Activated CD8-positive, alpha-beta memory T cell treated with anti-CD3 and anti-CD28 coated beads, Interleukin-2, amount 50 U/mL, for 48 hours (primary cell): ENCODE measurements around the gene EXOC4.
"Not testable (repeated sequence)": the region's sequence is repeated elsewhere in the genome, so short reads cannot be mapped to it uniquely, and the experiment has no call there.

ENCODE experiments used
- DNase-seq: peaks from one replicate; pipeline ENCODE4 v3.0.0-alpha.2; 2020

EXOC4 gene

GRCh38 chr7:134058980-134059379 lies 806.1 kb downstream of the EXOC4 start:
- DNase-seq = no peak

GRCh38 chr7:134059921-134060320 lies 807.0 kb downstream of the EXOC4 start:
- DNase-seq = no peak

- no peak for DNase-seq
These were observed 808.0 kb downstream of the EXOC4 start for GRCh38 chr7:134060874-134061273.

GRCh38 chr7:134062460-134062859 lies 809.6 kb downstream of the EXOC4 start:
- DNase-seq = no peak

GRCh38 chr7:134065415-134065814 lies 812.5 kb downstream of the EXOC4 start:
- no peak for DNase-seq

GRCh38 chr7:134067164-134067563 lies 814.3 kb downstream of the EXOC4 start:
- no peak for DNase-seq

- DNase-seq = no peak
These were observed 815.8 kb downstream of the EXOC4 start for GRCh38 chr7:134068670-134069069.

GRCh38 chr7:134069187-134069586 lies 816.3 kb downstream of the EXOC4 start:
- DNase-seq = no peak

- no peak for DNase-seq
These were observed 817.8 kb downstream of the EXOC4 start for GRCh38 chr7:134070673-134071072.

- no peak for DNase-seq
These were observed 818.8 kb downstream of the EXOC4 start for GRCh38 chr7:134071355-134072331.

GRCh38 chr7:134073276-134073675 lies 820.4 kb downstream of the EXOC4 start:
- DNase-seq = no peak

GRCh38 chr7:134075799-134076198 lies 822.9 kb downstream of the EXOC4 start:
- no peak for DNase-seq

GRCh38 chr7:134077560-134077959 lies 824.7 kb downstream of the EXOC4 start:
- DNase-seq = not testable (repeated sequence)

GRCh38 chr7:134078991-134079390 lies 826.1 kb downstream of the EXOC4 start:
- DNase-seq = no peak

- DNase-seq = no peak
These were observed 828.8 kb downstream of the EXOC4 start for GRCh38 chr7:134081695-134082094.

- DNase-seq = no peak
These were observed 831.0 kb downstream of the EXOC4 start for GRCh38 chr7:134083766-134084487.

GRCh38 chr7:134084488-134085144 lies 831.7 kb downstream of the EXOC4 start:
- no peak for DNase-seq

GRCh38 chr7:134085311-134085710 lies 832.4 kb downstream of the EXOC4 start:
- DNase-seq = no peak

GRCh38 chr7:134086998-134087735 lies 834.3 kb downstream of the EXOC4 start:
- DNase-seq = no peak

GRCh38 chr7:134088199-134088598 lies 835.3 kb downstream of the EXOC4 start:
- DNase-seq = no peak

- no peak for DNase-seq
These were observed 836.6 kb downstream of the EXOC4 start for GRCh38 chr7:134089446-134089845.

- no peak for DNase-seq
These were observed 845.2 kb downstream of the EXOC4 start for GRCh38 chr7:134098072-134098471.

GRCh38 chr7:134101716-134102115 lies 848.8 kb downstream of the EXOC4 start:
- DNase-seq = no peak
